ENCODE results near the gene CLGN.

Gene CLGN

DNA sequence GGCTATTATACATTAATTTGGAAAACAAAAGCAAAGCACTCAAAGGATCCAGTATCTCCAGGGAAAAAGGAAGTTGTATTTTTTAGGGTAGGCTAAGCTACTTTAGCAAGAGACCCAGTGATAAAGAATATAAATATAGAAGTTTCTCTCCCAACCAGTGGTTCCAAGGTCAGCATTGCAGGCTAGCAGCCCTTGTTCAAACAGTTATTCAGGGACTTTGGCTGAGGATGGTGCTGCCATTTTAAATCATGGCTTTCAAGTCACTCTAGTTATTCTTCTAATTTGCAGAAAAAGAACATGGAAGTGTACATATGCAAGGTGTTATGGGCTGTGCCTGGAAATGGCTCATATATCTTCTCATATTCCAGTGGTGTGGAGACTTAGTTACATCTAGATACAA is 44.7 kb downstream of the CLGN start:
- TF ChIP-seq, protein P1, sequence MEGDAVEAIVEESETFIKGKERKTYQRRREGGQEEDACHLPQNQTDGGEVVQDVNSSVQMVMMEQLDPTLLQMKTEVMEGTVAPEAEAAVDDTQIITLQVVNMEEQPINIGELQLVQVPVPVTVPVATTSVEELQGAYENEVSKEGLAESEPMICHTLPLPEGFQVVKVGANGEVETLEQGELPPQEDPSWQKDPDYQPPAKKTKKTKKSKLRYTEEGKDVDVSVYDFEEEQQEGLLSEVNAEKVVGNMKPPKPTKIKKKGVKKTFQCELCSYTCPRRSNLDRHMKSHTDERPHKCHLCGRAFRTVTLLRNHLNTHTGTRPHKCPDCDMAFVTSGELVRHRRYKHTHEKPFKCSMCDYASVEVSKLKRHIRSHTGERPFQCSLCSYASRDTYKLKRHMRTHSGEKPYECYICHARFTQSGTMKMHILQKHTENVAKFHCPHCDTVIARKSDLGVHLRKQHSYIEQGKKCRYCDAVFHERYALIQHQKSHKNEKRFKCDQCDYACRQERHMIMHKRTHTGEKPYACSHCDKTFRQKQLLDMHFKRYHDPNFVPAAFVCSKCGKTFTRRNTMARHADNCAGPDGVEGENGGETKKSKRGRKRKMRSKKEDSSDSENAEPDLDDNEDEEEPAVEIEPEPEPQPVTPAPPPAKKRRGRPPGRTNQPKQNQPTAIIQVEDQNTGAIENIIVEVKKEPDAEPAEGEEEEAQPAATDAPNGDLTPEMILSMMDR (IDR thresholded peaks at IDR 0.05; ENCODE audit: low read depth, low read length, missing control alignments) = no peak
- H3K4me3 ChIP-seq (ENCODE audit: low read depth, low read length) = no peak overlapping the region
- no peak for DNase-seq (ENCODE audit: low read depth)

- H3K4me3 ChIP-seq (ENCODE audit: low read depth, low read length) = peak overlapping the region; percentile 100
- TF ChIP-seq, protein P1 (IDR thresholded peaks at IDR 0.05; ENCODE audit: low read depth, low read length, missing control alignments) = no peak
- DNase-seq (ENCODE audit: low read depth) = no peak
Measured at GRCh38 chr4:140374130-140374477, 53.3 kb downstream of the CLGN start.

- TF ChIP-seq, protein P1 (IDR thresholded peaks at IDR 0.05; ENCODE audit: low read depth, low read length, missing control alignments) = no peak
- DNase-seq (ENCODE audit: low read depth) = peak; percentile 97
- peak within 1 kb of the TSS; percentile 100 for H3K4me3 ChIP-seq (ENCODE audit: low read depth, low read length)
Measured at GRCh38 chr4:140373328-140374129, 53.9 kb downstream of the CLGN start, which contains the start of gene SCOC. Gene SCOC, plus strand, starts transcription at chr4:140373646. Its CDS starts 5,525 bp downstream, at chr4:140379171.

- TF ChIP-seq, protein P1 (IDR thresholded peaks at IDR 0.05; ENCODE audit: low read depth, low read length, missing control alignments) = peak; percentile 31
- DNase-seq (ENCODE audit: low read depth) = peak; percentile 51
Measured at GRCh38 chr4:140372751-140373327, 54.6 kb downstream of the CLGN start.

DNA sequence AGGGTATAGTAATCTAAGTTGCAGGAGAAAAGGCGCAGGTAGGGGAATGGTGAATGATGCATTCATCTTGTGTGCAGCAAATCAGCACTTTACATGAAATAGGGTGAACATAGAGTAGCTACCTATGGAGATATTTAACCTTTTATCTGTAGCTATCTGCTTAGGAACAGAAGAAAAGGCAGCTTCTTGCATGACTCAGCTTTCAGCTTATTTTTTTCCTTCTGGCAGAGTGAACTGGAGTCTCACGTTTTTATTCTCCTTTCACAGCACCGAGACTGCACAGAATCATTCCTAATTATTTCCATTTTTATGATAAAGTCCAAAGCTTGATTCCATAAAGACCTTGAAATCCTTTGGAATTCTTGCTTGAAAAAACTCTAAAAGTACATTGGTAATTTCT is 58.8 kb downstream of the CLGN start:
- TF ChIP-seq, protein P1 (IDR thresholded peaks at IDR 0.05; ENCODE audit: low read depth, low read length, missing control alignments) = no peak

More at GRCh38 chr4:140372751-140373327, 54.6 kb downstream of the CLGN start:
- H3K4me3 ChIP-seq (ENCODE audit: low read depth, low read length) = peak overlapping the region; percentile 100

DNA sequence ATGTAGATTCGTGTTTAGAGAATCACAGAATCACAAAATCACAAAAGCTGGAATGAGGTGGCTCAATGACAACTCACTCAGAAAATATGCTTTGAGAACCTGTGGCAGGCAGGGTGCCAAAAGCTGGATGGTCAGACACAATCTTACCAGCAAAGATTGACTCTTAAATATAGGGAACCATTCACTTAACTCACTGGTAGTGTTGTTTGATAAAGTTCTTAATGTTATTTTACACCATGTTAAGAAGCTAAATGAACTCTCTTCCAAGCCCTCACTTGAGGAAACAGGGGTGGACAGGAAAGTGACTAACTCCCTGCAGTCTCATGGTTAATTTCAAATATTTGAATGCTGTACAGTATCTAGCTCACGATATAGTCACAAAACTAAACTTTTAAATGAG is 59.7 kb downstream of the CLGN start:
- H3K4me3 ChIP-seq (ENCODE audit: low read depth, low read length) = no peak overlapping the region
- TF ChIP-seq, protein P1 (IDR thresholded peaks at IDR 0.05; ENCODE audit: low read depth, low read length, missing control alignments) = no peak
- DNase-seq (ENCODE audit: low read depth) = no peak

More for the DNA sequence above, 58.8 kb downstream of the CLGN start:
- DNase-seq (ENCODE audit: low read depth) = no peak
- no peak overlapping the region for H3K4me3 ChIP-seq (ENCODE audit: low read depth, low read length)

Data from GM12864 (cell line).